ENCODE results near the gene TLCD2. TPM values are rescaled to one million over a fixed set of nuclear protein-coding genes. Genes with fewer than 3 reads are reported as not detected.

The TLCD2 gene, protein sequence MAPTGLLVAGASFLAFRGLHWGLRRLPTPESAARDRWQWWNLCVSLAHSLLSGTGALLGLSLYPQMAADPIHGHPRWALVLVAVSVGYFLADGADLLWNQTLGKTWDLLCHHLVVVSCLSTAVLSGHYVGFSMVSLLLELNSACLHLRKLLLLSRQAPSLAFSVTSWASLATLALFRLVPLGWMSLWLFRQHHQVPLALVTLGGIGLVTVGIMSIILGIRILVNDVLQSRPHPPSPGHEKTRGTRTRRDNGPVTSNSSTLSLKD
- 3.0 and 3.1 TPM in 2 replicates for polyA plus RNA-seq (2011; rRNA removed)
- 3.1 and 3.2 TPM in 2 replicates for polyA minus RNA-seq (2011; rRNA and poly(A)+ RNA removed)

DNA sequence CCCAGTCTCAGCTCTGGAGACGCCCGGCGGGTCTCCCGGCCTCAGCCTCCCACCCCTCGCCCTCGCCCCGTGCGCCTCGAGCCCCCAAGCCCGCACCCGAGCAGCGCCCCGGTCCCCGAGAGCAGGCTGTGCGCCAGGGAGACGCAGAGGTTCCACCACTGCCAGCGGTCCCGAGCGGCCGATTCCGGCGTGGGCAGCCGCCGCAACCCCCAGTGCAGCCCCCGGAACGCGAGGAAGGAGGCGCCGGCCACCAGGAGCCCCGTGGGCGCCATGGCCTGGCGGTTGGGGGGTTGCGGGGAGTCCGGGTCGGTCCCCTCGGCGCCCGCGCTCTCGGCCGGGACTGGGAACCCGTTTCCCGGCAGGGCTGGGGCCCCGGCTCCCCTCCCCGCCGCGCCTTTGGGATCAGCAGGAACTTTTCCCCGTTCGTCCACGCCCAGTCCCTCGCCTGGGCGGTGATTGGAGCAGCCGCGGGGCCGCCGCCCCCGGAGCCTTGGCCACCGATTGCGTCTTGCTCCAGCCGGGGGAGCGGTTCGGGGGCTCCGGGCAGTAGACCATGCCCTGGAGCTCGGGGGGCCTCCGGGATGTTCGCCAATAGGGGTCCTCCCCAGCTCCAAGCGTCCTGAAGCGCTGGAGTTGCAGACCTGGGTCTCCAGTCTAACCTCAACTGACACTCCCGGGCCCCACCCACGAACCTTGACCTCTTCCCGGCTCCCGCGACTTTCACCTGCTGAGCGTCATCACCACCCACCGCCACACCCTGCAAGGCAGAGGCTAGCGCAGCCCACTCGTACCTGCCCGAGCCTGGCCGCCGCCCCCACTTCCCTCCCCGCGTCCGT, at the start of gene TLCD2:
Gene TLCD2 (minus strand): TSS at position 407 of the 836 bp plus-strand sequence. CDS start 135 bp downstream, at position 272.
- DNase-seq (ENCODE audit: low read depth, low spot score) = no peak
- H3K27ac ChIP-seq (ENCODE audit: low read depth, low read length) = peak within 1 kb of the TSS; percentile 70

DNA sequence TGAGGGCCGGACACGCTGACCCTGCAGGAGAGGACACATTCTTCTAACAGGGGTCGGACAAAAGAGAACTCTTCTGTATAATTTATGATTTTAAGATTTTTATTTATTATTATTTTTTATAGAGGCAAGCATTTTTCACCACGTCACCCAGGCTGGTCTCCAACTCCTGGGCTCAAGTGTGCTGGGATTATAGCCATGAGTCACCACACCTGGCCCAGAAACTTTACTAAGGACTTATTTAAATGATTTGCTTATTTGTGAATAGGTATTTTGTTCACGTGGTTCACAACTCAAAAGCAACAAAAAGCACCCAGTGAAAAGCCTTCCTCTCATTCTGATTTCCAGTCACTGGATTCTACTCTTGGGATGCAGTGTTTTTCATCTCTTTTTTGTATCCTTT, 49.4 kb upstream of the TLCD2 start:
- DNase-seq (ENCODE audit: low read depth, low spot score) = no peak
- CTCF ChIA-PET = no interaction called here
- no peak overlapping the region for H3K4me3 ChIP-seq (ENCODE audit: low read depth, low read length)
- no peaks in the 10 kb centered on the region; the same call in 1 of the 2 replicates for H3K9me3 ChIP-seq (ENCODE audit: control insufficient read depth, insufficient read depth, low read length)
- TF ChIP-seq, protein P1, sequence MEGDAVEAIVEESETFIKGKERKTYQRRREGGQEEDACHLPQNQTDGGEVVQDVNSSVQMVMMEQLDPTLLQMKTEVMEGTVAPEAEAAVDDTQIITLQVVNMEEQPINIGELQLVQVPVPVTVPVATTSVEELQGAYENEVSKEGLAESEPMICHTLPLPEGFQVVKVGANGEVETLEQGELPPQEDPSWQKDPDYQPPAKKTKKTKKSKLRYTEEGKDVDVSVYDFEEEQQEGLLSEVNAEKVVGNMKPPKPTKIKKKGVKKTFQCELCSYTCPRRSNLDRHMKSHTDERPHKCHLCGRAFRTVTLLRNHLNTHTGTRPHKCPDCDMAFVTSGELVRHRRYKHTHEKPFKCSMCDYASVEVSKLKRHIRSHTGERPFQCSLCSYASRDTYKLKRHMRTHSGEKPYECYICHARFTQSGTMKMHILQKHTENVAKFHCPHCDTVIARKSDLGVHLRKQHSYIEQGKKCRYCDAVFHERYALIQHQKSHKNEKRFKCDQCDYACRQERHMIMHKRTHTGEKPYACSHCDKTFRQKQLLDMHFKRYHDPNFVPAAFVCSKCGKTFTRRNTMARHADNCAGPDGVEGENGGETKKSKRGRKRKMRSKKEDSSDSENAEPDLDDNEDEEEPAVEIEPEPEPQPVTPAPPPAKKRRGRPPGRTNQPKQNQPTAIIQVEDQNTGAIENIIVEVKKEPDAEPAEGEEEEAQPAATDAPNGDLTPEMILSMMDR (IDR thresholded peaks at IDR 0.05; ENCODE audit: low read depth, low read length) = no peak
- no peak overlapping the region for H3K27ac ChIP-seq (ENCODE audit: low read depth, low read length)
- POLR2A ChIA-PET = no interaction called here
- no peaks in the 10 kb centered on the region for H3K27me3 ChIP-seq (ENCODE audit: control insufficient read depth, insufficient read depth, low read length)

More for the DNA sequence above, at the start of gene TLCD2:
- Histone ChIP-seq H3K4me3 (ENCODE audit: low read depth, low read length) (peak within 1 kb of the TSS; percentile 66), H3K27me3 (ENCODE audit: control insufficient read depth, insufficient read depth, low read length) (no peaks in the 10 kb centered on the region), H3K9me3 (ENCODE audit: control insufficient read depth, insufficient read depth, low read length) (no peaks in the 10 kb centered on the region; the same call in 1 of the 2 replicates)
- TF ChIP-seq, protein P1 (IDR thresholded peaks at IDR 0.05; ENCODE audit: low read depth, low read length) = no peak
- ChIA-PET POLR2A (interaction anchor here (1.2 kb wide), 1 partner anchor 74 kb away, joined by 3 read pairs; no protein-coding TSS in a partner anchor), CTCF (interaction anchor here (1.0 kb wide), 1 partner anchor 74 kb away, joined by 4 read pairs; no protein-coding TSS in a partner anchor)

DNA sequence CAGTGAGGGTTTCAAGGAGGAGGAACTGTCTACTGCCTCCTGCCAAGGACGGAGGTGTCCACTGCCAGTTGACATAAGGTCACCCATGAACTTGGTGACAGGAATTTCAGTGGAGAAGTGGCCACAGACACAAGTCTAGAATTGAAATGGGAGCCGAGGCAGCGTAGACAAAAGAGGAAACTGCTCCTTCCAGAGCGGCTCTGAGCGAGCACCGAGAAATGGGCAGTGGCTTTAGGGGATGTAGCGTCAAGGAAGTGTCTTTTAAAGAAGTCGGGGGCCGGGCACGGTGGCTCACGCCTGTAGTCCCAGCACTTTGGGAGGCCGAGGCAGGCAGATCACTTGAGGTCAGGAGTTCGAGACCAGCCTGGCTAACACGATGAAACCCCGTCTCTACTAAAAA, 48.6 kb upstream of the TLCD2 start:
- ChIA-PET CTCF (no interaction called here), POLR2A (no interaction called here)
- H3K27me3 ChIP-seq (ENCODE audit: control insufficient read depth, insufficient read depth, low read length) = no peaks in the 10 kb centered on the region
- H3K4me3 ChIP-seq (ENCODE audit: low read depth, low read length) = no peak overlapping the region
- TF ChIP-seq, protein P1 (IDR thresholded peaks at IDR 0.05; ENCODE audit: low read depth, low read length) = no peak
- DNase-seq (ENCODE audit: low read depth, low spot score) = no peak
- H3K27ac ChIP-seq (ENCODE audit: low read depth, low read length) = no peak overlapping the region
- H3K9me3 ChIP-seq (ENCODE audit: control insufficient read depth, insufficient read depth, low read length) = no peaks in the 10 kb centered on the region; the same call in 1 of the 2 replicates

DNA sequence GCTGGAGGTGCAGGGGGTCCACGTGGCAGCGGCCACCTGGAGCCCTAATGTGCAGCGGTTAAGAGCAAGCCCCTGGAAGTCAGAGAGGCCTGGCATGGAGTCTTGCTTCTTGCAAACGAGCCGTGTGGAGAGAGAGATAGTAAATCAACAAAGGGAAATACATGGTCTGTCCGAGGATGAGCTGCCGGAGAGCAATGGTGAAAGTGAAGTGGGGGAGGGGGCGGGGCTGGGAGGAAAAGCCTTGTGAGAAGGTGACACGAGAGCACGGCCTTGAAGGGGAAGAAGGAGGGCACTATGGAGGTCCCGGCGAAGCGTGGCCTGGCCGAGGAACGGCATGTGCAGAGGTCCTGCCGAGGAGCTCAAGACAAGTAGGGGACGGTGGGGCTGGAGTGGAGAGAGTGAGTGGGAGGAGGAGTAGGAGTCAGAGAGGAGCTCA, 45.7 kb upstream of the TLCD2 start:
- TF ChIP-seq, protein P1 (IDR thresholded peaks at IDR 0.05; ENCODE audit: low read depth, low read length) = no peak
- ChIA-PET CTCF (interaction anchor here (1.6 kb wide), 1 partner anchor 28 kb away, joined by 4 read pairs; no protein-coding TSS in a partner anchor), POLR2A (interaction anchor here (3.0 kb wide), 1 partner anchor 39 kb away, joined by 9 read pairs; no protein-coding TSS in a partner anchor)
- DNase-seq (ENCODE audit: low read depth, low spot score) = no peak
- H3K4me3 ChIP-seq (ENCODE audit: low read depth, low read length) = no peak overlapping the region
- H3K27me3 ChIP-seq (ENCODE audit: control insufficient read depth, insufficient read depth, low read length) = peaks cover 3% of the 10 kb centered on the region
- no peaks in the 10 kb centered on the region; the same call in 1 of the 2 replicates for H3K9me3 ChIP-seq (ENCODE audit: control insufficient read depth, insufficient read depth, low read length)
- H3K27ac ChIP-seq (ENCODE audit: low read depth, low read length) = no peak overlapping the region

Measured in AG04450 (cell line).